GM08714 (cell line): ENCODE measurements around the gene ANKRD31.
A peak's percentile ranks its signal among the peaks of the same experiment; 100 is the strongest.
"Not testable (repeated sequence)": the region's sequence is repeated elsewhere in the genome, so short reads cannot be mapped to it uniquely, and the experiment has no call there.

ENCODE experiments used
- H3K4me3 ChIP-seq: fragments of 200-500 bp; sonication (Bioruptor generic); 2 replicates; pipeline ENCODE4 v1.5.1; 2014; ENCODE audit warnings: mild to moderate bottlenecking, low read length, inconsistent platforms
- ZNF274 ChIP-seq: IDR thresholded peaks from 2 replicates; pipeline ENCODE4 v1.6.1; 2012; ENCODE audit warnings: mild to moderate bottlenecking, low read depth, low read length

ANKRD31 gene

GRCh38 chr5:75236322-75237316, at the start of gene ANKRD31:
Gene ANKRD31, minus strand, starts transcription at chr5:75236878. Its CDS starts 192 bp downstream, at chr5:75236686.
- H3K4me3 ChIP-seq = peak within 1 kb of the TSS; percentile 84
- TF ChIP-seq ZNF274 = no peak

GRCh38 chr5:75286211-75286773, 49.6 kb upstream of the ANKRD31 start:
- no peak overlapping the region for H3K4me3 ChIP-seq
- no peak for TF ChIP-seq ZNF274

- no peak for TF ChIP-seq ZNF274
- H3K4me3 ChIP-seq = no peak overlapping the region
Observed at GRCh38 chr5:75282581-75282980, 45.9 kb upstream of the ANKRD31 start.

GRCh38 chr5:75281716-75282465, 45.2 kb upstream of the ANKRD31 start:
- no peak for TF ChIP-seq ZNF274

GRCh38 chr5:75279321-75279720, 42.6 kb upstream of the ANKRD31 start:
- TF ChIP-seq ZNF274 = no peak
- H3K4me3 ChIP-seq = no peak overlapping the region

More at GRCh38 chr5:75281716-75282465, 45.2 kb upstream of the ANKRD31 start:
- no peak overlapping the region for H3K4me3 ChIP-seq

GRCh38 chr5:75277463-75277862, 40.8 kb upstream of the ANKRD31 start:
- no peak for TF ChIP-seq ZNF274
- no peak overlapping the region for H3K4me3 ChIP-seq

- no peak overlapping the region for H3K4me3 ChIP-seq
- no peak for TF ChIP-seq ZNF274
Observed at GRCh38 chr5:75275756-75276155, 39.1 kb upstream of the ANKRD31 start.

GRCh38 chr5:75275147-75275546, 38.5 kb upstream of the ANKRD31 start:
- no peak overlapping the region for H3K4me3 ChIP-seq
- TF ChIP-seq ZNF274 = no peak

GRCh38 chr5:75274486-75274885, 37.8 kb upstream of the ANKRD31 start:
- no peak for TF ChIP-seq ZNF274
- no peak overlapping the region for H3K4me3 ChIP-seq

- not testable (repeated sequence) for H3K4me3 ChIP-seq
Observed at GRCh38 chr5:75270605-75271004, 33.9 kb upstream of the ANKRD31 start.

GRCh38 chr5:75265731-75266130, 29.1 kb upstream of the ANKRD31 start:
- H3K4me3 ChIP-seq = no peak overlapping the region
- no peak for TF ChIP-seq ZNF274

GRCh38 chr5:75262271-75262670, 25.6 kb upstream of the ANKRD31 start:
- H3K4me3 ChIP-seq = no peak overlapping the region
- no peak for TF ChIP-seq ZNF274

GRCh38 chr5:75260708-75261107, 24.0 kb upstream of the ANKRD31 start:
- TF ChIP-seq ZNF274 = no peak
- no peak overlapping the region for H3K4me3 ChIP-seq

- not testable (repeated sequence) for H3K4me3 ChIP-seq
Observed at GRCh38 chr5:75250452-75250851, 13.8 kb upstream of the ANKRD31 start.
